ENCODE measurements around the gene TP53I13.
A peak's percentile ranks its signal among the peaks of the same experiment; 100 is the strongest.

TP53I13 gene

GRCh38 chr17:29617125-29617480 lies 48.6 kb downstream of the TP53I13 start:
- peak; percentile 89 to 93 for DNase-seq

DNA sequence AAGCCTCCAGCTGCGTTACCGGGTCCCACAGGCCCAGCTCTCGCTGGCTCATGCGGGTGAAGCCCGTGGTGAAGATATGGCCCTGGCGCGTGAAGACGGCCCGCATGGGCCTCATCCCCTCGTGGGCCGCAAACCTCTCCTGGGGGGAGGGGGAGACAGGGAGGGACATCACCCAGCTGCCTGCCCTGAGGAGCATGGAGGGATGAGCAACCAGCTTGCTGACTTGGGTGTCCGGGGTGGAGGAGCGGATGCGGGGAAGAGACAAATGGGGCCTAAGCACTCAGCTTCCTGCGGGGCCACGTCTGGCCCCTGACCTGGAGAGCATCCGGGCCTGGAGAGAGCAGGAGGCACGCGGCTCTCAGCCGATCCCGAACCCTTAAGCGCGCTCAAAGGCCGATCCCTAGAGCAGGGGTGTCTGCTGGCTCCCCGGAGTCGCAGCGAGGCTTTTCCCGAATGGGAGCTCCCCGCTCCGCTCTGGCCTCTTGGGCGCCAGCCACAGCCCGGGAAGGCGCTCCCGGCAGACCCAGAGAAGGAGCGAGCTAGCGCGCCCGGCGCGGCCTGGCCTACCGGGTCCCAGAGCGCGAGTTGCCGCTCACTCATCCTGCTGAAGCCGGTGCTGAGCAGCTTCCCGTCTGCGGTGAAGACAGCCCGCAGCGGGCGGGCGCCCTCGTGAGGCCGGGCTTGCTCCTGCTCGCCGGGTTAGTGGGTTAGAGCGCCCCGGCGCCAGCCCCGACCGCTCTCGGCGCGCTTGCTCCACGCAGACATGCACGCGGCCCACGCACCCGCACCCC lies 49.2 kb downstream of the TP53I13 start:
- DNase-seq, result peak; percentile 87 to 90

DNA sequence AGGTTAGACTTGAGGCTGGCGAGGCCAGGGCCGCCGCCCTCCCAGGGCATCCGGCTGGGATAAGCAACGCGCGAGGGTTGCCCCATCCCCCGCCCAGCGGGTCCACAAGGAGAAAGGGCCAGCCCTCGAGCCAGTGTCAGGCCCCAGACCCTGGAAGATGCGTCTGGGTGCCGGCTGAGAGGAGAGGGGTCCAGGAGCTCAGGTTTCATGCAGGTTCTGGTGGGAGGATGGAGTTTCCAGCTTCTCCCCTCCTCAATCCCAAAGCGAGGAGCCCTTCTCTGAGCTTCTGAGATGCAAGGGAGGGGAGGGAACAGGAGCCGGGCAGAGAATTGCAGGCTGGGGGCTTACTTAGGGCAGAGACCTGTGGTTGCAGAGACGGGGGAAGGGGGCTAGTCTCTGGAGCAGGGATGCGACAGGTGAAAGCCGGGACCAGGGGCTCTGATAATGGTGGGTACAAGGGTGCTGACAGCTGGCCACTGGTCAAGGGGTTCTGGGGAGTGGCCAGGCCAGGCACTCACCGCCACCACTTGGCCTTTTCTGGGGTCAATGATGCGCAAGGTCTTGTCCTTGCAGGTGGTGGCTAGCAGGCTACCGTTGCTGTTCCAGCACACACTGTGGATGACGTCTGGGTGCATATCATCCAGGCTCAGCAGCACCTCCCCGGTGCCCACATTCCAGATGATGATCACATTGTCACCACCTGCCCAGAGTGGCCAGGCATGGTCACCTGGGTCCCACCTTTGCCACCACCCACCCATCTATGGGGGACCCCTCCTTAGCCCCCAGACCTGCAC lies 50.0 kb downstream of the TP53I13 start:
- no peak for DNase-seq

- DNase-seq, result no peak
These were observed 50.8 kb downstream of the TP53I13 start for GRCh38 chr17:29619251-29619650.

DNA sequence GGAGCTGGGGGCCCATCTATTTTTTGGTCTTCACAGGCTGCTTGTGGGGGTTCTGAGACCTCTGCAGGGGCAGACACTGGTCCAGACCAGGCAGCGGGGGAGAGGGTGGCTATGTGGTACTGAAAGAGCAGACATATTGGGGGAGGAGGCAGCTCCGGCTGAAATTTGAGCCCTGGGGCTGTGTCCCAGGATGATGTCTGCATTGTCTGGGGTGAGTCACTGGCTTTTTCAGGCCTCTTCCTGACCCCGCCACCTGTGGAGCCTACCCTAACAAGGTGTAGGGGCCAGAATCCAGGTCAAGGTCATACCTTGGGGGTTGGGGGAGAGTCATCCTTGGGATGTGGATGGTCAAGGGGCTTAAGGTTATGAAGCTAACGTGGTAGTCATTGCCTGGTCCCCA lies 51.8 kb downstream of the TP53I13 start:
- DNase-seq, result no peak

- DNase-seq, result no peak
These were observed 52.4 kb downstream of the TP53I13 start for GRCh38 chr17:29620779-29621500.

- DNase-seq, result no peak
These were observed 53.3 kb downstream of the TP53I13 start for GRCh38 chr17:29621751-29622194.

Measured in CD4-positive, alpha-beta T cell treated with Interferon alpha-2 for 1 hour (primary cell).